Measurements from ENCODE around the gene MIGA2. TPM values are rescaled to one million over a fixed set of nuclear protein-coding genes. Genes with fewer than 3 reads are reported as not detected.

MIGA2 gene
- total and polyA plus RNA-seq, 2 of the 4 experiments (the other 2 are of a cell fraction): 12.5 to 25.3 TPM

GRCh38 chr9:128999581-129000206 is 36.7 kb upstream of the MIGA2 start:
- no peak overlapping the region for H3K4me2 ChIP-seq (ENCODE audit: low read depth, low read length)
- peaks cover 3 to 6% of the 10 kb centered on the region in 2 experiments; a peak in 3 of 4 replicates for H3K79me1 ChIP-seq (ENCODE audit: low read depth in 1 of 2, low read length in 2 of 2)
- no peak for TF ChIP-seq CHD1 (IDR thresholded peaks at IDR 0.05; ENCODE audit: low read depth, low read length)
- no peak for TF ChIP-seq SMC3 (IDR thresholded peaks at IDR 0.05; ENCODE audit: low read depth, low read length)
- TF ChIP-seq RAD21 (IDR thresholded peaks at IDR 0.05; ENCODE audit: low read length): no peak
- no peak for TF ChIP-seq MAFK (IDR thresholded peaks at IDR 0.05; ENCODE audit: low read depth, low read length)
- no peak for TF ChIP-seq MXI1 (IDR thresholded peaks at IDR 0.05; ENCODE audit: borderline replicate concordance, low read depth, low read length)
- TF ChIP-seq RFX5 (IDR thresholded peaks at IDR 0.05; ENCODE audit: low read depth, low read length): no peak
- TF ChIP-seq MAZ (IDR thresholded peaks at IDR 0.05; ENCODE audit: borderline replicate concordance, low read depth, low read length): no peak
- no peak for TF ChIP-seq CEBPB (IDR thresholded peaks at IDR 0.05; ENCODE audit: low read depth, low read length)
- no peak overlapping the region for H3K18ac ChIP-seq (ENCODE audit: low read depth, low read length)
- no peak overlapping the region for H2AFZ ChIP-seq (replicated peaks; ENCODE audit: low read length, poor library complexity)
- no TSS peak for BruUV-seq (replicated peaks)
- H2AK5ac ChIP-seq (ENCODE audit: low read depth, low read length): no peak overlapping the region
- H2BK15ac ChIP-seq (ENCODE audit: low read depth, low read length): no peak overlapping the region
- WGBS, 2 experiments (ENCODE audit: extremely low coverage in 2 of 2, insufficient read length in 1 of 2): 85% methylated on average over 8 of the region's 13 CpGs; no CpG with 5 or more reads in 1 of the 2 experiments
- no peak overlapping the region for H3K4me3 ChIP-seq (ENCODE audit: insufficient read depth, low read depth, low read length)
- ATAC-seq (ENCODE audit: low read depth) (no peak), DNase-seq (no peak)
- dilution Hi-C loops (cut with HindIII; ENCODE audit: low sequenced_read_pairs, unreplicated experiment) (no loop called here), intact Hi-C loops (cut with micrococcal nuclease) (no loop called here), in situ Hi-C loops (cut with MboI; ENCODE audit: low sequenced_read_pairs) (no loop called here)
- no peak overlapping the region for H4K5ac ChIP-seq (ENCODE audit: low read depth, low read length)
- H2AK9ac ChIP-seq (replicated peaks; ENCODE audit: low read depth, low read length, poor library complexity): no peak overlapping the region
- H4K8ac ChIP-seq (ENCODE audit: low read depth in 2 of 2, low read length in 2 of 2): no peak overlapping the region
- no peaks in the 10 kb centered on the region for H3K9me1 ChIP-seq (ENCODE audit: insufficient read depth, low read length)
- no peaks in the 10 kb centered on the region for H3K27me3 ChIP-seq (ENCODE audit: control insufficient read depth, insufficient read depth, low read length)
- H3K14ac ChIP-seq (replicated peaks; ENCODE audit: low read depth, low read length): no peak overlapping the region
- no peak overlapping the region for H2BK5ac ChIP-seq (ENCODE audit: low read depth, low read length, poor library complexity, severe bottlenecking)
- H3K36me3 ChIP-seq (ENCODE audit: control insufficient read depth, insufficient read depth, low read length): peaks cover 64% of the 10 kb centered on the region
- H3K27ac ChIP-seq (ENCODE audit: insufficient read depth, low read length): no peak overlapping the region
- H3K56ac ChIP-seq (ENCODE audit: extremely low read depth, insufficient read depth, low read length): no peak overlapping the region
- no peak overlapping the region for H3K23ac ChIP-seq (ENCODE audit: low read depth, low read length)
- no peak overlapping the region for H3K9ac ChIP-seq (ENCODE audit: low read depth, low read length)
- no peaks in the 10 kb centered on the region for H4K20me1 ChIP-seq (ENCODE audit: insufficient read depth, low read length)
- no peaks in the 10 kb centered on the region for H3K4me1 ChIP-seq (ENCODE audit: control insufficient read depth, insufficient read depth, low read length)
- H4K91ac ChIP-seq (ENCODE audit: insufficient read depth, low read depth, low read length): no peak overlapping the region
- POLR2A ChIA-PET (ENCODE audit: unreplicated experiment): no interaction called here
- H2BK20ac ChIP-seq (ENCODE audit: low read depth, low read length): no peak overlapping the region
- no peak overlapping the region for H2BK120ac ChIP-seq (ENCODE audit: low read depth, low read length)
- CTCF ChIA-PET: no interaction called here
- H3K4ac ChIP-seq (ENCODE audit: low read depth, low read length): no peak overlapping the region
- H3K9me3 ChIP-seq (ENCODE audit: control insufficient read depth, insufficient read depth, low read length): no peaks in the 10 kb centered on the region

All from IMR-90 (cell line).